ENCODE measurements around the gene PRSS36. TPM values are rescaled to one million over a fixed set of nuclear protein-coding genes. Genes with fewer than 3 reads are reported as not detected.

Gene PRSS36
- total RNA-seq, 1 experiment from 2014 or later = 0.17 TPM

DNA sequence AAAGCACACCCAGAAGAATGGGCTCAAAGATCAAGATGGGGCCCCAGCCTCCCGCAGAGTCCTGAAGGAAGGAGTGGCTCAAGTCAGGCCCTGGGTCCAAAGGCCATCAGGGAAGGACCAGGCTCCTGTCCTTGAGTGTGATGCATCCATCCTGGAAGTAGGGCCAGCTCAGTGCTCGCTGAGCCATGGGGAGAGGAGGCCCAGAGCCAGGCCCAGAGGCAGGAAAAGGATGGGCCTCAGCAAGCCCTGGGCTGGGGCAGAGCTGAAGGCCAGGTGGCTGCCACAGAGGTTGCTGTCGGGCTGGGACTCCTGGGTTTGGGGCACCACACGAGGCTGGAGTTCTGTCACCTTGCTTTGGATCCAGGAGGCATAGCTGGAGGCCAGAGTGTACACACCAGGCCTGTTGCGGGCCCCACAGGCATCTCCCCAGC lies 18.0 kb downstream of the PRSS36 start:
- in situ Hi-C loops (cut with HindIII; ENCODE audit: low pct_unique_long_range_greater_than_20kb, low sequenced_read_pairs) = no loop called here
- peak; percentile 47 for DNase-seq (ENCODE audit: low read depth)

DNA sequence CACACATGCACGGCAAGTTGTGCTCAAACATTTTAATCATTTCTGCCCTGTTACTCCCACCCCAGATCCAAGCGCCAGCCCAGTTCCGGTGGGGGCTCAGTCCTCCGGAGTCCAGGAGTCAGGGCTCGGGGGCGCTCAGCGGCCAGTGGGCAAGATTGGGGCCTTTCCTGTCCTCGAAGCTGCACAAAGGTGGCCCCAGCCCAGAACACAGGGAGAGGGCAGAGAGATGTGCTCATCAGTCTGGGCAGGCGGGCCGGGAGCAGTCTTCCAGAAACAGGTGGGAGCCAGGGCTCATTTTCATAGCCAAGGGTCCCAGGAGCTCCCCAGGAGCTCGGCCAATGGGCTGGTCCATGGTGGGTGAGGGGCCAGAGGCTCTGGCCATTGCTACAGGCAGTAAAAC lies 18.4 kb downstream of the PRSS36 start:
- DNase-seq (ENCODE audit: low read depth) = no peak
- in situ Hi-C loops (cut with HindIII; ENCODE audit: low pct_unique_long_range_greater_than_20kb, low sequenced_read_pairs) = no loop called here

DNA sequence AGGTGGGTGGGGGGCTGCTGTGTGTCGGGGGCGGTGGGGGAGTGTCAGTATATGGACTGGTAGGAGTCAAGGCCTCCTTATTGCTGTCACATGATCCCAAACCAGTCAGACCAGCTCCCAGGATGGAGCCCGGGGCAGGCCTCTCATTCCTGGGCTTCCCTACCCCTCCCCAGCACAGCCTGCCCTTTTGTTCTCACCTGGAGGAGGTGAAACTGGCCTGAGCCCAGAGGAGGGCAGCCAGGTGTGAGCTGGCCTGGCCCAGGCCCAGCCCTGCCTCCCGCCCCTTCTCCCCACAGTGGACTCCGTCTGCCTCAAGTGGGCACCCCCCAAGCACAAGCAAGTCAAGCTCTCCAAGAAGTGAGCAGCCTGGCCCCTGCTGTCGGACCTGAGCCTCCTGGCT lies 19.0 kb downstream of the PRSS36 start:
- in situ Hi-C loops (cut with HindIII; ENCODE audit: low pct_unique_long_range_greater_than_20kb, low sequenced_read_pairs) = no loop called here
- no peak for DNase-seq (ENCODE audit: low read depth)

GRCh38 chr16:31130336-31130891 lies 19.5 kb downstream of the PRSS36 start:
- in situ Hi-C loops (cut with HindIII; ENCODE audit: low pct_unique_long_range_greater_than_20kb, low sequenced_read_pairs) = no loop called here
- no peak for DNase-seq (ENCODE audit: low read depth)

DNA sequence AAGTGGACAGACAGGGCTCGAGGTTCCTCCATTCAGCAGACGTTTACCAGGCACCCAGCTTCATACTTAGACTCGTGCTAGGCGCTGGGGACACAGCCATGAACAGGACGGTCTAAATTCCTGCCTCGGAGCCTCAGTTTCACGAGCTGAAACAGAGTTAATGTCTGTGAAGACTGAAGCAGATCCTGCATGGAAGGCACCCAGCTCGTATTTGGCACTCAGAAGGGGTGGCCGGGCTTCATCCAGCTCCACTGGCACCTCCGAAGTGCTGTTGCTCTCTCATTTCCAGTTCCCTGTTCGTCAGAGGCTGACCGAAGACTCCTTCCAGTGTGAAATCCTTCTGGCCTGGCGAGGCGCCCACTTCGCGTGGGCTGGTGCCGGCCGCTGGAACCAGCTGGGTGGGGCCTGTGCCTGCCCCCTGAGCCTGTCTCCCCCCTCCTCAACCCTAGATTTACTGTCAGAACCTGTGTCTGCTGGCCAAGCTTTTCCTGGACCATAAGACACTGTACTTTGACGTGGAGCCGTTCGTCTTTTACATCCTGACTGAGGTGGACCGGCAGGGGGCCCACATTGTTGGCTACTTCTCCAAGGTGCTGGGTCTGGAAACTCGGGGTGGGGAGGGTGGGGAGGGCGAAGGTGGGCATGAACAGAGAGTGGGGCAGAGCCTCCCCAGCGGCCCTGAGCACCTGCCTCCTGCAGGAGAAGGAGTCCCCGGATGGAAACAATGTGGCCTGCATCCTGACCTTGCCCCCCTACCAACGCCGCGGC lies 20.1 kb downstream of the PRSS36 start:
- DNase-seq (ENCODE audit: low read depth) = no peak
- in situ Hi-C loops (cut with HindIII; ENCODE audit: low pct_unique_long_range_greater_than_20kb, low sequenced_read_pairs) = no loop called here

GRCh38 chr16:31128711-31129567 lies 20.9 kb downstream of the PRSS36 start:
- no peak for DNase-seq (ENCODE audit: low read depth)
- in situ Hi-C loops (cut with HindIII; ENCODE audit: low pct_unique_long_range_greater_than_20kb, low sequenced_read_pairs) = no loop called here

GRCh38 chr16:31127182-31127581 lies 22.7 kb downstream of the PRSS36 start:
- in situ Hi-C loops (cut with HindIII; ENCODE audit: low pct_unique_long_range_greater_than_20kb, low sequenced_read_pairs) = no loop called here
- DNase-seq (ENCODE audit: low read depth) = no peak

GRCh38 chr16:31125844-31126243 lies 24.0 kb downstream of the PRSS36 start:
- in situ Hi-C loops (cut with HindIII; ENCODE audit: low pct_unique_long_range_greater_than_20kb, low sequenced_read_pairs) = no loop called here

DNA sequence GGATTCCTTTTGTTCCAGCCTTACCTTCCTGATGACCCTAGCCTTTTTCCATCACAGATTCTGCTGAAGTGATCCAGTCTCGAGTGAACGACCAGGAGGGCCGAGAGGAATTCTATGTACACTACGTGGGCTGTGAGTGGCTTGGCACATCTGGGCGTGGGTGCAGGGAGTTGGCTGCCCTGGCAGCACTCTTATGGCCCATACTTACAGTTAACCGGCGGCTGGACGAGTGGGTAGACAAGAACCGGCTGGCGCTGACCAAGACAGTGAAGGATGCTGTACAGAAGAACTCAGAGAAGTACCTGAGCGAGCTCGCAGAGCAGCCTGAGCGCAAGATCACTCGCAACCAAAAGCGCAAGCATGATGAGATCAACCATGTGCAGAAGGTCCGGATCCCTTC lies 29.7 kb downstream of the PRSS36 start:
- in situ Hi-C loops (cut with HindIII; ENCODE audit: low pct_unique_long_range_greater_than_20kb, low sequenced_read_pairs) = no loop called here
- no peak for DNase-seq (ENCODE audit: low read depth)

More at GRCh38 chr16:31125844-31126243, 24.0 kb downstream of the PRSS36 start:
- no peak for DNase-seq (ENCODE audit: low read depth)

DNA sequence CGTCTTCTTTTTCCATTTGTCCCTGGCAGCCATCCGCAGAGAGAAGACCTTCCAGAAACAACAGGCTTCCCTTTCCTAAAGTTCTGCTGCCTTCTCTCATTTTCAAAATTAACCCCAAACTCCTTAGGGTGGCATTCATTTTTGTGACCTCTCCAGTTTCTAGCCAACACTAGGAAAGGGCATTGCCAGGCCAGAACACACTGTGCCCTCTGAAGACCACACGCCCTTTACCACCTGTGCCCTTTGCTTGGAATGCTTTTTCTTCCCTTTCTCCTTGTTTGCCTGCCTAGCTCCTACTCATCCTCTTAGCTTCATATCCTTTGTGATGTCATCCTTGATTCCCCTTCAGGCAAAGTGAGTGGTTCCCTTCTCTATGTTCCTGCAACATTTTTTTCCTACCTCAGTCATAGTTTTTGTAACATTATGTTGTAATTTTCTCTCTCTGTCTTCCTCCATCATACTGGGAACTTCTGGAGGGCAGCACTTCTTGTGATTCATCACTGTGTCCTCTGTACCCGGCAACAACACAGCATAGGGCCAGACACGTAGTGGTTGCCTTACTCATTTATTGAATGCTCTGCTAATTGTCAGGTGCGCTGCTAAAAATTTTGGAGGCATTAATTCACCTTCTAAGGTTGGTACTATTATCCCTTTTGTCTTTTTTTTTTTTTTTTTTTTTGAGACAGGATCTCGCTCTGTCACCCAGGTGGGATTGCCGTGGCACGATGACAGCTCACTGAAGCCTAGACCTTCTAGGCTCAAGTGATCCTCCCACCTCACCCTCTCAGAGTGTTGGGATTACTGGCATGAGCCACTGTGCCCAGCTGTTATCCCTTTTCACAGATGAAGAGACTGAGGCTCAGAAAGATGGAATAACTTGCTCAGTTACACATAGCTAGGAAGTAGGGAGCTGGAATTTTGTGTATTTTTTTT lies 31.4 kb downstream of the PRSS36 start:
- DNase-seq (ENCODE audit: low read depth) = no peak
- in situ Hi-C loops (cut with HindIII; ENCODE audit: low pct_unique_long_range_greater_than_20kb, low sequenced_read_pairs) = no loop called here

DNA sequence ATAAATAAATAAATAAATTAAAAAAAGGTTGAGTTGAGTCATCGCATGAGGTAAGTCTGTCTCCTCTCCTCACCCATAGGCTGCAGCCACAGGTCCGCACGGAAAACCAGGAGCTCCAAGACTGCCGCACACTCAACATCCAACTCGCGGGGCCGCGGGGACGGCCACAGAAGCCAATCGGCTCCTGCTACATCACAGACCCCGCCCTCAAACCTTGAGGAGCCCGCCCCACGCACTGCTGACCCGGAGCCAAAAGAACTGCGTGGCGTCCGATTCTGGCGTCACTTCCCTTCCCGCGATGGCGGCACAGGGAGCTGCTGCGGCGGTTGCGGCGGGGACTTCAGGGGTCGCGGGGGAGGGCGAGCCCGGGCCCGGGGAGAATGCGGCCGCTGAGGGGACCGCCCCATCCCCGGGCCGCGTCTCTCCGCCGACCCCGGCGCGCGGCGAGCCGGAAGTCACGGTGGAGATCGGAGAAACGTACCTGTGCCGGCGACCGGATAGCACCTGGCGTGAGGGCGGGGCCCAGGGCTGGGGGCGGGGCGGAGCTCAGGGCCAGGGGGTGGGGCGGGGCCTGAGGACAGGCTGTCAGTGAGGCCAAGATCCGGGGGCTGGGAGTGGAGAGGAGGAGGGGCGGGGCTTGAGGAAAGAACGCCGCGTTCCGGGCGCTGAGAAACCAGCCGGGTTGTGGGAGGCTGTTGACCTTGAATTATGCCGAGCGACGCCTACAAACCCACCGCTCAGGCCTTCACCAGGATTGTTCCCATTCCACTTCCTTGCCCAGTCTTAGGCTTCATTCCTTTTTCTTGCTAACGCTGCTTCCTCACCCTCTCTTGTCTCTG lies 32.3 kb downstream of the PRSS36 start, which contains the start of gene KAT8:
TSS of gene KAT8 (plus strand) at position 281 of the 839 bp plus-strand sequence. CDS start at position 299, 18 bp downstream.
- in situ Hi-C loops (cut with HindIII; ENCODE audit: low pct_unique_long_range_greater_than_20kb, low sequenced_read_pairs) = no loop called here
- DNase-seq (ENCODE audit: low read depth) = peak; percentile 99

DNA sequence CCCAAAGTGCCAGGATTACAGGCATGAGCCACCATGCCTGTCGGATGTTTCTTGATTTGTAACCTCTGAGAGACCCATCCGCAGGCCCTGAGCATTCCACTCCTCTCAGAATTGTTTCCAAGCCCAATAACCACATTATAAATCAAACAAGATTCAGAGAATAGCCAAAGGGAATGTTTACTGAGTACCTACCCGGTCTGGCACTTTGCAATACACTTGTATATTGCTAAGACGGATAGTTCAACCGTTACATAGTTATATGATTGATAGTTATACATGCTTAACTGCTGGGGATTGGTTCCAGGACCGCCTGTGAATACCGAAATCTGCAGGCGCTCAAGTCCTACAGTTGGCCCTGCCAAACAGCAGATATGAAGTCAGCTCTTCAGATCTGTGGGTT lies 35.4 kb downstream of the PRSS36 start:
- no peak for DNase-seq (ENCODE audit: low read depth)

DNA sequence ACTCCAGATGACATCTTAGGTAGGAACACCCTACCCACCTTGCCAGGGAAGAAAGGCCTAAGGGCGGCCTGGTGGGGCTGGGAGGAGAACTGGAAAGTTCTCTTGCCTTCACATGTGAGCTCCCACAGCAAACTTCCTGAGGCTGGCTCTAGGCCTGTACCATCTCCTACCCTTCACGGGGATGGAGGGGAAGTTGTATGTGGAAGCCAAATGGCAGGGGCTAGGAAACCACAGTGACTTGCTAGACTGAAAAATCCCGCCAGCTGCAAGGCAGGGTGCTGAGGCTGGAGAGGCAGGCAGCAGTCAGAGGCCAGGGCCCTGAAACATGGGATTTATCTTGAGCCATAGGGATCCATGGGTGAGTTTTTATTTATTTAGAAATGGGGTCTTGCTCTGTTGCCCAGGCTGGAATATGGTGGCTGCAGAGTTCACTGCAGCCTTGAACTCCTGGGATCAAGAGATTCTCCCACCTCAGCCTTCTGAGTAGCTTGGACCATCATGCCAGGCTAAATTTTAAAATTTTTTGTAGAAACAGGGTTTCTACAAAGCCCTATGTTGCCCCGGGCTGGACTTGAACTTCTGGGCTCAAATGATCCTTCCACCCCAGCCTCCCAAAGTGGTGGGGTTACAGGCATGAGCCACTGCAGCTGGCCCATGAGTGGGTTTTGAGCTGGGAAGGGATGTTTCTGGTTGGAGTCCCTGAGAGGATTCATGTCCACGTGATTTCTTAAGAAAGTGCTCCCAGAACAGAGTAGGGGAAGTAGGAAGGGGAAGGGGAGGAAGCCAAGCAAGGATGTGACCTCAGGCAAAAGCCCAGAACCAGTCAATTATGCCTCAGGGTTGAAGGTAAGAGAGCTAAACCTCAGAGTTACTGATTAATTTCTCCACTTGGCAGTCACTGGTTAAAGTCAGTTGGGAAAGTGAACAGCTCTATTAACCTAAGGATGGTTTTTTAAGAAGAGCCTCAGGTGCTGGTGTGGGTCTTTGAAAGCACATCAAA lies 36.4 kb downstream of the PRSS36 start:
- in situ Hi-C loops (cut with HindIII; ENCODE audit: low pct_unique_long_range_greater_than_20kb, low sequenced_read_pairs) = no loop called here
- DNase-seq (ENCODE audit: low read depth) = peak; percentile 90

More for the DNA sequence above, 35.4 kb downstream of the PRSS36 start:
- in situ Hi-C loops (cut with HindIII; ENCODE audit: low pct_unique_long_range_greater_than_20kb, low sequenced_read_pairs) = no loop called here

DNA sequence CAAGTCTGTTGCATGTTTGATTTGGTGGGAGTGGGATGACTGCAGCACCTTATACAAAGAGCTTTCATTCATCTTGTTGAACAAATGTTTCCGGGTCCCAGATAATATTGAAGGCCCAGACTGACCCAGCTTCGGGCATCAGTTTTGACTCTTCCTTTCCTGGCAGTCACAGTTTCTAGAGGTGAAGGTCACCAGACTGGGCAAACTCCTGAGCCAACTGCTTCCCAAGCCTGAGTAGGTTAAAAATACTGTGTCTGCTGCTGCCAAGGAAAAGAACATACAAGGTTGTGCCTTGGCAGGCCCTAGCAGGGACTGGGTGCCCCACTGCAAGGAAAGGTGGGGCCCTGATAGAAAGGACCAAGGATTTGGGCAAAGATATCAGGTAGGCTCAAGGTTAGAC lies 37.2 kb downstream of the PRSS36 start:
- no peak for DNase-seq (ENCODE audit: low read depth)
- in situ Hi-C loops (cut with HindIII; ENCODE audit: low pct_unique_long_range_greater_than_20kb, low sequenced_read_pairs) = no loop called here

DNA sequence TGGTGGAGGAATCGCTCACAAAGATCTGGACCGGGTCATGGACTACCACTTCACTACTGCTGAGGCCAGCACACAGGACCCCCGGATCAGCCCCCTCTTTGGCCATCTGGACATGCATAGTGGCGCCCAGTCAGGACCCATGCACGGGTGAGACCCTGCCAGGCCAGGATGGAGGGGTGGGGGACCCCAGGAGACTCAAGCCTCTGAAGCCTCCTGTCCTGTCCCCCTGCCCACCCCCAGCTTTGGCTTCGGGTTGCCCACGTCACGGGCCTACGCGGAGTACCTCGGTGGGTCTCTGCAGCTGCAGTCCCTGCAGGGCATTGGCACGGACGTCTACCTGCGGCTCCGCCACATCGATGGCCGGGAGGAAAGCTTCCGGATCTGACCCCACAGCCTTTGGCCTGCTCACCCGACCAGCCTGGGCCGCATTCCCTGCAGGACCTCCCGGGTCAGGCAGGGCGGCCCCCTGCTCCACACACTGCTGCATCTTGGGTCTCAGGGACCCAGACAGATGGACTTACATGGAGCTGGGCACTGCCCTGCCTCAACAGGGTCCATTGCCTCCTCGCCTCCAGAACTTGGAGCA lies 37.9 kb downstream of the PRSS36 start:
- in situ Hi-C loops (cut with HindIII; ENCODE audit: low pct_unique_long_range_greater_than_20kb, low sequenced_read_pairs) = no loop called here
- DNase-seq (ENCODE audit: low read depth) = no peak

Measured in Caki2 (cell line).